ENCODE measurements around the gene GTPBP4. TPM values are rescaled to one million over a fixed set of nuclear protein-coding genes. Genes with fewer than 3 reads are reported as not detected.

Gene GTPBP4
- total and polyA plus RNA-seq, 9 of the 15 experiments (the other 6 are each of a cell fraction or from before 2014, with no cell fraction given) = 79.0 to 155 (median 128) TPM

DNA sequence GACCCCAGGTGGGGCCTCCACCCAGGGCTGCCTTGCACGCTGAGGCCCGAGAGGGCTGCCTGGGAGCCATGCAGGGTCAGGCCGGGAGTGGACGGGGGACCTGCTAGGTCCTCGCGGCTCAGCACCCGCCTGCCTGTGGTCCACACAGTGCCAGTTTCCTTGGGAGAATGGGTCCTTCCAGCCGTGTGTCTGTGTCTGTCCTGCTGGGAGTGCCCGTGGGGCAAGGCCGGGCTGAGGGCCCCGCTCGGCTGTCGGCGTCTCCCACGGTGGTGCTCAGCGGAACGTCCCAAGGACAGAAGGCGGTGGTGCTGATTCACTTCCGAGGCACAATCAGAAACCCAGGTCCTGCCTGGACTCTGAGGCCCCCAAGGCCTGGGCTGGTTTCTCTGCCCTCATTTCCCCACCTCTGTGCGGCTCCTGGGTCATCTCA, 23.2 kb upstream of the GTPBP4 start:
- POLR2A ChIA-PET = no interaction called here
- FAIRE-seq = no peak

More for the DNA sequence above, 23.2 kb upstream of the GTPBP4 start:
- intact Hi-C loops (cut with micrococcal nuclease) = no loop called here
- peaks cover 0 to 8% of the 10 kb centered on the region in 2 experiments; a peak in 3 of 5 replicates for H3K4me1 ChIP-seq (replicated peaks in 1 of 2; ENCODE audit: control insufficient read depth in 2 of 2, insufficient read depth in 2 of 2, low read length in 2 of 2)
- no peaks in the 10 kb centered on the region for H3K36me3 ChIP-seq (ENCODE audit: control insufficient read depth, insufficient read depth, low read length)
- DNase-seq (ENCODE audit: extremely low read depth in 1 of 4, low spot score in 3 of 4) (no peak), ATAC-seq (no peak)
- no peak overlapping the region for H3K27ac ChIP-seq (ENCODE audit: extremely low read depth, low read depth, low read length)
- H3K9ac ChIP-seq (ENCODE audit: insufficient read depth in 1 of 2, low read depth in 2 of 2, low read length in 2 of 2) = peak overlapping the region in 1 of 2 experiments; percentile 6; a peak in 1 of 4 replicates
- in situ Hi-C loops (cut with MboI) = no loop called here
- H3K4me2 ChIP-seq (ENCODE audit: insufficient read depth, low read length) = no peak overlapping the region
- CTCF ChIA-PET (ENCODE audit: low intra/inter-chr PET ratio) = no interaction called here
- H3K79me2 ChIP-seq (ENCODE audit: control insufficient read depth, insufficient read depth, low read length) = no peaks in the 10 kb centered on the region
- no peak overlapping the region for H3K4me3 ChIP-seq
- no peaks in the 10 kb centered on the region for H3K9me1 ChIP-seq (ENCODE audit: control insufficient read depth, insufficient read depth, low read length)
- peaks cover 29 to 43% of the 10 kb centered on the region in 2 experiments for H3K27me3 ChIP-seq (ENCODE audit: control insufficient read depth in 2 of 2, insufficient read depth in 2 of 2, low read length in 2 of 2)
- whole genome bisulfite sequencing (ENCODE audit: insufficient coverage, low coverage, missing lambda C conversion rate) = 69% methylated on average over 15 of the region's 20 CpGs
- TF ChIP-seq, protein P1, sequence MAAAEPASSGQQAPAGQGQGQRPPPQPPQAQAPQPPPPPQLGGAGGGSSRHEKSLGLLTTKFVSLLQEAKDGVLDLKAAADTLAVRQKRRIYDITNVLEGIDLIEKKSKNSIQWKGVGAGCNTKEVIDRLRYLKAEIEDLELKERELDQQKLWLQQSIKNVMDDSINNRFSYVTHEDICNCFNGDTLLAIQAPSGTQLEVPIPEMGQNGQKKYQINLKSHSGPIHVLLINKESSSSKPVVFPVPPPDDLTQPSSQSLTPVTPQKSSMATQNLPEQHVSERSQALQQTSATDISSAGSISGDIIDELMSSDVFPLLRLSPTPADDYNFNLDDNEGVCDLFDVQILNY (CRISPR knock-in tag; IDR thresholded peaks at IDR 0.05) = no peak
- TF ChIP-seq TAF9B (IDR thresholded peaks at IDR 0.05; ENCODE audit: partially characterized antibody) (no peak), ZKSCAN8 (CRISPR knock-in tag; IDR thresholded peaks at IDR 0.05) (no peak), HDGF (IDR thresholded peaks at IDR 0.05) (no peak)
- TF ChIP-seq, protein P2, sequence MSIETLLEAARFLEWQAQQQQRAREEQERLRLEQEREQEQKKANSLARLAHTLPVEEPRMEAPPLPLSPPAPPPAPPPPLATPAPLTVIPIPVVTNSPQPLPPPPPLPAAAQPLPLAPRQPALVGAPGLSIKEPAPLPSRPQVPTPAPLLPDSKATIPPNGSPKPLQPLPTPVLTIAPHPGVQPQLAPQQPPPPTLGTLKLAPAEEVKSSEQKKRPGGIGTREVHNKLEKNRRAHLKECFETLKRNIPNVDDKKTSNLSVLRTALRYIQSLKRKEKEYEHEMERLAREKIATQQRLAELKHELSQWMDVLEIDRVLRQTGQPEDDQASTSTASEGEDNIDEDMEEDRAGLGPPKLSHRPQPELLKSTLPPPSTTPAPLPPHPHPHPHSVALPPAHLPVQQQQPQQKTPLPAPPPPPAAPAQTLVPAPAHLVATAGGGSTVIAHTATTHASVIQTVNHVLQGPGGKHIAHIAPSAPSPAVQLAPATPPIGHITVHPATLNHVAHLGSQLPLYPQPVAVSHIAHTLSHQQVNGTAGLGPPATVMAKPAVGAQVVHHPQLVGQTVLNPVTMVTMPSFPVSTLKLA (conservative IDR thresholded peaks at IDR 0.05) = no peak
- no peaks in the 10 kb centered on the region; the same call in 1 of the 2 replicates for H4K20me1 ChIP-seq (replicated peaks; ENCODE audit: control insufficient read depth, insufficient read depth, low read length)
- no peaks in the 10 kb centered on the region for H3K9me3 ChIP-seq (replicated peaks; ENCODE audit: control insufficient read depth, insufficient read depth, low read depth, low read length)
- H2AFZ ChIP-seq (ENCODE audit: low read depth, low read length) = no peak overlapping the region
- BruUV-seq (replicated peaks) = no TSS peak

Measured in K562 (cell line).